Endothelial cell of hepatic sinusoid (primary cell): ENCODE measurements around the gene ZC3H7A.

Source experiments
- in situ Hi-C: cut with HindIII; loops from 2 replicates; pipeline ENCODE4 v1.10.0; 2017; ENCODE audit warnings: low sequenced_read_pairs

The ZC3H7A gene

GRCh38 chr16:11780991-11781680, 15.9 kb downstream of the ZC3H7A start:
- in situ Hi-C loops: no loop called here

DNA sequence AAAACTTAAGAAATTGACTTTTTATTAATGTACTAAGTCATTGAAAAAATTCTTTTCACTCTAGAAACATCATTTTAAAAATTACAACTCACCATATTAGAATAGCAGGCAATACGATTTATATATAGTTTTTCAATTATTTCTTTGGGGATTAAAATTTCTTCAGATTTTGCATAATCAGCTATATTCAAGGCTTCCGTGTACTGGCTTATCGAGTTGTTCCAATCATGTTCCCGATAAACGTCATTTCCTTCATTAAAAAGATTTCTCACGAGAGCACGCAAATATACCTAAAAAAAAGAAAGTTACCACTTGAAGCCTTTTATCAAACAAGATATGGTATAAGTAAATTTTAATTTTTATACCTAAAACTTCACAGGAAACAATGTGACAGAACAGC, 18.0 kb downstream of the ZC3H7A start:
- in situ Hi-C loops: no loop called here

- in situ Hi-C loops: no loop called here
Observed at GRCh38 chr16:11774065-11774626, 22.9 kb downstream of the ZC3H7A start.

DNA sequence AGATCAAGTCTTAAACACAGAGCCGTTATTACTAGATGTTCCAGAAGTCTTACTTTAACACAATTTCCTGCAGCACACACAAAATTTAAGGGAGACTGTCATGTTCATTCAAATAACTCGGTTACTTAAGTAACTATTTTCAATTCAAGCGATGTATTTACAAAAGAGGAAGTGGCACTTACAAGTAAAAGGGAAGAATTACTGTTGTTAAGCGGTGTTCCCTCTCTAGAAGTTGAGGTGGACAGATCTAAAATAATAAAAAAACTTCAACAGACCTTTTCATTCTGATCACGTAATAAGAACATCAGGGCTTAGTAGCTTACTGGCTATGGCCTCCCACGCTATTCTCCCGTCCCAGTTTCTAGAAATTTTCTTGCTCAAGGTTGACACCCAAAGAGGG, 28.2 kb downstream of the ZC3H7A start:
- in situ Hi-C loops: no loop called here

DNA sequence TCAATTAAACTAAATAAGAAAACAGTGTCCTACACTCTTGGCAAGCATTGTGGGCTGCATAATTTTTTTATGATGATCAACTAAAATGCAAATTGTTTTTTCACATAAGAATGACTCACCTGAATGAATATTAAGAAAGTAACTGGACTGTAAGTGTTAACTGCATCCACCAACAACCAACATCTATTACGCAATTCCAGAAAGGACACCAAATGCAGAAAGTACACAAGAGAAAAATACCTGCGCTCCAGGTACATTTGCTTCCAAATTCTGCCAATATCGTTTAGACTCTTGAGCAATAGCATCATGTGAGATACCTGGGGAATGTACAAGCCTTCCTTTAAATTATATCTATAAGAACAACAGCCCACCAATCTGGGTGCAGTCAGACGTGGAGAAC, 34.6 kb downstream of the ZC3H7A start:
- in situ Hi-C loops: no loop called here

DNA sequence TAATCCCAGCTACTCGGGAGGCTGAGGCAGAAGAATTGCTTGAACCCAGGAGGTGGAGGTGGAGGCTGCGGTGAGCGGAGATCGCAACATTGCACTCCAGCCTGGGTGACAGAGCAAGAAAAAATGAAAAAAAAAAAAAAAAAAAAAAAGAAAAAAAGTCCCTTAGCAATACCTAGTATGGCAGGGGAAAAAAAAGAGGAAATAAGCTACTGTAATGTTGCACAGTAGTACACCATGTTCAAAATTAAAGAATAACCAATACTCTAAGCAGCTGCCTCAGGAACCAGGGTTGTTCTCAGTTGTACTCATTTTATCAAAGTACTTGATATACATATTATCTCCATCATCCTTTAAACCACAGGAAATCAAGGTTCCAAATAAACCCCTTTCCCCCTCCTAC, 37.1 kb downstream of the ZC3H7A start:
- in situ Hi-C loops: no loop called here

DNA sequence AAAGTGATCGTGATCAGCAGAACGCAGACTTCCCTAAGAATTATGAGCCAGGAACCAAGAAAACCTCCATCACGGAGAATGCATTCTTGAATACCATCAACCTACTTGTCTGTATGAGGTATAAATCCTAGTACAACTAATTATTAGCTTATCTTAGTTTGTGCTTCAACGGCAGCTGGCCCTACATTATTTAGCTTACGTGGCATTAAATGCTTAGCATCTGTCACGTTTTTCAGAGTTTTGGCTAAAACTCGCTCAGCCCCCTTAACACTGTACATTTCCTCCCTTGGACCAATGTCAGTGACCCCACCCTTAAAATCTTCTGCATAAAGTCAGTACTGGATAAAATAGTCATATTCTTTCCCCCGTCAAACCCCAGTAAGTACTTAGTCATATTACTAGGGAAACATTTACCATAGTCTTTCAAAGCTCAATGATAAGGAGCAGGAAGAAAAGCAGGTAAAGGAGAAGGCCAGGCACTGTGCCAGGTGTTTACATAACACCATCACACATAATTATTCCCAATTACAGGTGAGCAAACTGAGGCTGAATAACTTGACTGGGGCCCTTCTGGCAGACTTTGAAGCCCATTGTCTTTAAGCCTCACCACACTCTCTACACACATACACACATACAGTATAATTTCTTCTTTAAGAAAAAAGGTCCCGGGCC, 37.8 kb downstream of the ZC3H7A start:
- in situ Hi-C loops: no loop called here

GRCh38 chr16:11757671-11758545, 39.1 kb downstream of the ZC3H7A start:
- in situ Hi-C loops: no loop called here

- in situ Hi-C loops: no loop called here
Observed at GRCh38 chr16:11756248-11756647, 40.8 kb downstream of the ZC3H7A start.

- in situ Hi-C loops: no loop called here
Observed at GRCh38 chr16:11755022-11755760, 41.9 kb downstream of the ZC3H7A start.

DNA sequence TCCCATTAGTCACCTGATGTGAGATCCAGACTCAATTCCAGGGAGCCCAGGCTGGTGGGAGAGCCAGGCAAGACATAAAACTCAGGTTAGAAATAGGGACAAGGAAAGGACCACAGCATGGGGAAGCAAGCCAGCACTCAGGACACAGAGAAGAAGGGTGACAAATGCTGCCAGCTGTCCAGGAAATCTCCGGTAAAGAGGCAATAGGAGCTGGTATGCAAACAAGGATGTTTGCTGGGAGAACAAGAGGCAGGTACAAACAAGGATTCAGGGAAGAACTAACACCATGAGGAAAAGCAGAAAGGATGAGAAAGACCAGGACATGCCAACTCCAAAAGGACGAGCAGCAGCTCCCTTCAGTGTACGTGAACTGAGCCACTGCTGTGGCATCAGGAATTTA, 44.2 kb downstream of the ZC3H7A start:
- in situ Hi-C loops: no loop called here

DNA sequence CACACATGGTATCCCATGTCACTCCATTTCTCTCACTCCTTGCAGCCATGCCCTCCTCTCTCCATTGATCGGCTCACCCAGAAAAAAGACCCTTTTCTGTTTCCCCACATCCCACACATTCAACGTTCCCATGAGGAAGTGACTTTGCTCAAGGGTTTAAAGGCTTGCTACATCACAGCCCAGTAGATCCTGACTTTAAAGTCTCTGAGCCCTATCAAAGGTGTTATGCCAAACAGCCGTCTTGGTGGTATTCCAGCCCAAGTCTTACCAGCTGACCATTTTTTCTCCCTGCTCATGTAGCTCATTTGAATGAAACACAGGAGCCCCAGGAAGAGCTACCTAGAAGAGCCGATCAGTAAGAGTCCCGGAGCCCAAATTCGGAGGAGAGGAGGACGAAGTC, 47.0 kb downstream of the ZC3H7A start:
- in situ Hi-C loops: no loop called here

GRCh38 chr16:11748404-11749254, 48.4 kb downstream of the ZC3H7A start:
- in situ Hi-C loops: no loop called here

- in situ Hi-C loops: no loop called here
Observed at GRCh38 chr16:11747949-11748403, 49.1 kb downstream of the ZC3H7A start.

DNA sequence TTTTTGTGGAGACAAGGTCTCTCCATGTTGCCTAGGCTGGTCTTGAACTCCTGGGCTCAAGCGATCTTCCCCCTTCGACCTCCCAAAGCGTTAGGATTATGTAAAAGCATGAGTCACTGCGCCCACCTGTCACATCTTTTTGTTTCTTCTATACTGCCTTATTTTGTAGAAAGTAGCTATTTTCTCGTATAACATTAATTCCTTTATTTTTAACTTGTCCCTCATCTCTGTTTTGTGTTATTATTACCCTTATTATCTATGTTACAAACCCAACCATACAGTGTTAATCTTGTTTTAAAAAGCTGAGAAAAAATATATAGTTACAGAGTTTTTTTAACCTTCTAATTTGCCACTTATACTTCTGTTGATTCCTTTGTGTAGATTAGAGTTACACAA, 53.0 kb downstream of the ZC3H7A start:
- in situ Hi-C loops: no loop called here

- in situ Hi-C loops: no loop called here
Observed at GRCh38 chr16:11743308-11744074, 53.6 kb downstream of the ZC3H7A start.

DNA sequence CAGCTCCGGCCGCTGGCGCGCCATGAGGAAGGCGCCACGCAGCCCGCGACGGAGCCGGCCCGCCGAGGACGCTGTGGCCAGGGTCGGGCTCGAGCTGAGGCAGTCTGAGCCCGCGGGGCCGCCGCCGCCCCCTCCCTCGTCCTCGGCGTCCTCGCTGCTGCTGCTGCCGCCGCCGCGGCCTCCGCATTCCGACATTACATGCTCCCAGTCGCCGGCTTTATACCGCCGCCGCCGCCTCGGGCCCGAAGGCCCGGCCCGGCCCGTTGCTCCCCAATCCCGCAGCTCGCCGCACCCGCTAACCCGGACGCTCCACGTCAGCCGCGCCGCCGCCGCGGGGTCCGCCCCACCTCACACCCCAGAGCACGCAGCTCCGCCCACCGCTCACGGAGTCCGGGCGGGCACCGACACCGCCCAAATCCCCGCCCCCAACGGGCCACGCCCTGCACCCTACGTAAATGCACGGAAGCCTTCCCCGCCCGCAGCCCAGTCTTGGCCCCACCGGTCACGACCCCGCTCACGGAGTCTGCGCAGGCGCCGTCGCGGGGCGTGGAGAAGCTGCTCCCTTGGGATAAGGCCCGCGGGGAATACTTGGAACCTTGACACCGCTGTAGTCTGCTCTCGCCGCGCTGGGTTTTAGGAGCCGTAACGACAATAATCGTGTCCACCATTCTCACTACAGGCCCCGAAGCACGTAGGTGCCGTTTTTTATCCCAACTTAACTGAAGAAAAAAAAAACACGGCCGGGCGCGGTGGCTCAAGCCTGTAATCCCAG, 54.3 kb downstream of the ZC3H7A start, which contains the start of gene TXNDC11:
TXNDC11 (minus strand) TSS at position 322 of the 772 bp plus-strand sequence; CDS start at position 195, 127 bp downstream.
- in situ Hi-C loops: no loop called here

DNA sequence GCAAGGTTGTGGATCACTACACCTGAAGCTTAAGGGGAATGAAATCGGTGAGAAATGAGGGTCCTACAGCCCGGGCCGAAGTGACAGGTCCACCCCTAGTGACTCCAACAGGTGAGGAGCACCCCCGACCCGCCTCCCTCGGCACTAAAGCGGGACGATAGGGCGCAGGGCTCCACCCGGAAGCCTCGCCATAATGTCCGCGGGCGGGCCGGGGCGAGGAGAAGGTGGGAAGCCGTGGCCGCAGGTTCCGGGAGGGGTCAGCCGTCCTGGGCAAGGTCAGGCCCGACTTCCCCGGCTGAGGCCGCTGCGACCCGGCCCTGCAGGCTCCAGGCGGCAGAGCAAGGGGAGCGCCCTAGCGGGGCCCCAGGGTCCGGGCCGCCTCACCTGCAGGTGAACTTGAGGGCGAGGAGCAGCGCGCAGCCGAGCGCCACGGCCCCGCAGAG, 54.9 kb downstream of the ZC3H7A start:
- in situ Hi-C loops: no loop called here
